ENCODE results near the gene OSBPL10. TPM values are rescaled to one million over a fixed set of nuclear protein-coding genes. Genes with fewer than 3 reads are reported as not detected.

Gene OSBPL10
- polyA plus RNA-seq (2011; rRNA removed) (17.0 and 20.2 TPM in 2 replicates), polyA plus RNA-seq (2017; fragmentation: RNase III; extraction: RNeasy Plus Mini Kit Qiagen cat#74134 plus additional on column Dnase treatment) (8.8 to 9.7 TPM (median 9.2 TPM) in 3 replicates), polyA minus RNA-seq (2011; rRNA and poly(A)+ RNA removed) (44.9 and 45.5 TPM in 2 replicates)
- 7.7 and 10.9 TPM in 2 replicates for polyA plus RNA-seq (2012; cell fraction: cytosol; rRNA removed)
- 9.6 and 17.4 TPM in 2 replicates for polyA plus RNA-seq (2012; cell fraction: nucleus; rRNA removed)

- 0 out of 3 replicates have a peak, but pooled peaks cover 4% of the 10 kb centered on the region for H3K9me3 ChIP-seq
- CTCF ChIA-PET, result interaction anchor here (1.0 to 1.7 kb wide), 6 partner anchors 11 to 257 kb away, joined by 3 to 7 read pairs (median 4); no protein-coding TSS in a partner anchor
- POLR2A ChIA-PET, result interaction anchor here (0.9 to 2.5 kb wide), 5 partner anchors 11 to 449 kb away, joined by 3 to 13 read pairs (median 5); partner anchors contain the start of gene STT3B
- peak; percentile 53 to 81 for DNase-seq (ENCODE audit: low read depth in 1 of 2, low spot score in 1 of 2)
- no peak for FAIRE-seq
- WGBS (ENCODE audit: missing lambda C conversion rate), result 12% methylated on average over 39 of the region's 65 CpGs
- peak within 1 kb of the TSS; percentile 91 for H3K4me2 ChIP-seq
- peaks cover 25% of the 10 kb centered on the region for H3K4me1 ChIP-seq
- H3K27ac ChIP-seq, result peak within 1 kb of the TSS; percentile 87 to 97
- peak within 1 kb of the TSS; percentile 94 for H3K4me3 ChIP-seq
- peak; percentile 84 to 85 for ATAC-seq
- TF ChIP-seq HES2 (IDR thresholded peaks at IDR 0.05), result no peak
- TF ChIP-seq JUN (IDR thresholded peaks at IDR 0.05), result peak in 1 of 2 experiments; percentile 50; a peak in 1 of 5 replicates
- no peak for TF ChIP-seq HEYL (CRISPR knock-in tag; IDR thresholded peaks at IDR 0.05)
- no peak for TF ChIP-seq CHD4 (IDR thresholded peaks at IDR 0.05; ENCODE audit: borderline replicate concordance)
- no peak; the same call in 2 of the 3 replicates for TF ChIP-seq BCL3 (IDR thresholded peaks at IDR 0.05)
- TF ChIP-seq FOSB (CRISPR knock-in tag; IDR thresholded peaks at IDR 0.05), result no peak
- no peak for TF ChIP-seq ZFP36 (IDR thresholded peaks at IDR 0.05; ENCODE audit: borderline replicate concordance, partially characterized antibody)
- no peak for TF ChIP-seq ZSCAN20 (CRISPR knock-in tag; IDR thresholded peaks at IDR 0.05)
- TF ChIP-seq SREBF2 (IDR thresholded peaks at IDR 0.05), result no peak
- no peak for TF ChIP-seq RARB (CRISPR knock-in tag; IDR thresholded peaks at IDR 0.05)
- TF ChIP-seq ZC3H11A (IDR thresholded peaks at IDR 0.05), result no peak
- TF ChIP-seq SMC3 (IDR thresholded peaks at IDR 0.05), result peak; percentile 8; the same call in 1 of the 3 replicates
- peak; percentile 14; the same call in 1 of the 2 replicates for TF ChIP-seq PHF8 (IDR thresholded peaks at IDR 0.05; ENCODE audit: borderline replicate concordance, low read depth)
- no peak for TF ChIP-seq CBX8 (IDR thresholded peaks at IDR 0.05)
- TF ChIP-seq HDAC2 (IDR thresholded peaks at IDR 0.05), result no peak
- TF ChIP-seq GATA3 (IDR thresholded peaks at IDR 0.05; ENCODE audit: borderline replicate concordance), result 0 out of 2 replicates have a peak, but pooled peaks have one; percentile 9
- TF ChIP-seq KDM5A (IDR thresholded peaks at IDR 0.05), result no peak
- no peak for TF ChIP-seq RCOR1 (IDR thresholded peaks at IDR 0.05; ENCODE audit: low read depth, low read length)
- no peak for TF ChIP-seq MAZ (IDR thresholded peaks at IDR 0.05; ENCODE audit: borderline replicate concordance, low read depth, low read length)
- no peak for TF ChIP-seq CEBPB (IDR thresholded peaks at IDR 0.05)
- TF ChIP-seq EHMT2 (IDR thresholded peaks at IDR 0.05; ENCODE audit: low read depth), result no peak
- no peak; the same call in 1 of the 2 replicates for TF ChIP-seq TP53 (CRISPR knock-in tag; IDR thresholded peaks at IDR 0.05)
- 0 out of 2 replicates have a peak, but pooled peaks have one; percentile 5 for TF ChIP-seq E2F6 (IDR thresholded peaks at IDR 0.05; ENCODE audit: borderline replicate concordance, low read depth)
- no peak for TF ChIP-seq JUNB (IDR thresholded peaks at IDR 0.05)
- no peak for TF ChIP-seq MAFK (IDR thresholded peaks at IDR 0.05; ENCODE audit: partially characterized antibody)
- TF ChIP-seq HOXB13 (CRISPR knock-in tag; IDR thresholded peaks at IDR 0.05; ENCODE audit: low read depth), result no peak
- peak in 1 of 2 experiments; percentile 13; a peak in 1 of 5 replicates for TF ChIP-seq RAD21 (conservative IDR thresholded peaks at IDR 0.05 in 1 of 2, IDR thresholded peaks at IDR 0.05 in 1 of 2)
- TF ChIP-seq HOXB5 (CRISPR knock-in tag; IDR thresholded peaks at IDR 0.05), result no peak
- no peak for TF ChIP-seq ELK1 (IDR thresholded peaks at IDR 0.05; ENCODE audit: low read depth, low read length)
- no peak for TF ChIP-seq REST (IDR thresholded peaks at IDR 0.05)
- TF ChIP-seq POLR2AphosphoS2 (conservative IDR thresholded peaks at IDR 0.05; ENCODE audit: low read length), result no peak
- TF ChIP-seq NR3C1 (IDR thresholded peaks at IDR 0.05), result no peak
- no peak for TF ChIP-seq NPAS2 (CRISPR knock-in tag; IDR thresholded peaks at IDR 0.05; ENCODE audit: borderline replicate concordance)
Observed at GRCh38 chr3:31981206-31982181, at the start of gene OSBPL10, which contains the start of gene ZNF860. TSS of gene OSBPL10 (minus strand) at chr3:31981262. CDS start at chr3:31981179, 83 bp downstream. TSS of gene ZNF860 (plus strand) at chr3:31981750. CDS start at chr3:31989080, 7,330 bp downstream.

Measured in A549 (cell line).